Neural cell (in vitro differentiated cells): ENCODE data around the gene FRMPD4.

Source experiments
- CTCF ChIP-seq: fragments of 450-650 bp; IDR thresholded peaks from 2 replicates; pipeline ENCODE4 v1.5.1; 2014; ENCODE audit warnings: antibody characterized with exemption, mild to moderate bottlenecking, moderate library complexity; ENCODE audit not compliant: poor library complexity, severe bottlenecking
- POLR2AphosphoS5 ChIP-seq: IDR thresholded peaks from 2 replicates; pipeline ENCODE4 v1.6.1; 2012
- REST ChIP-seq: IDR thresholded peaks from 2 replicates; pipeline ENCODE4 v1.6.1; 2012; ENCODE audit warnings: borderline replicate concordance

DNA sequence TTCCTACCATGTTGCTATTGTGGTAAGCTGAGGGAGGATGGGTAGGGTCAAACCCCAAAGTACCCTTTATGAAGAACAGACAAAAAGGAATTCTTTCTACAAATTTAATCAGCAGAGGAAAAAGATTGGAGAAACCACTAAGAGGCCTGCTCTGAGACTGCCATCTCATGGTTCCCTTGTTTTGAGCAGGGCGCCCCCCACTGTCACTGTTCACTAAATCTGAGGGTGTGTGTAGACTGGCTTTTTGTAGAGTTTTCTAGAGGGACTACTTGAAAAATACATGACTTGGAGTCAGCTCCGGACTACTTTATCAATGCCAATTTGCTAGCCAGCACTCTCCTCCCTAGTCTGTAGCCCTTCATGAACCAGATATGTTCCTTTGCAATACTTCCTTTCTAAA is 324.8 kb downstream of the FRMPD4 start:
- TF ChIP-seq POLR2AphosphoS5 (no peak), CTCF (no peak), REST (no peak)
